H1 (cell line): ENCODE data around the gene GALNT12. TPM values are rescaled to one million over a fixed set of nuclear protein-coding genes. Genes with fewer than 3 reads are reported as not detected.

Experiments
- CTCF ChIA-PET: fragments of 300-600 bp; sonication (Branson Sonifier 250); formaldehyde crosslinking; loops from one replicate; lab custom pipeline; 2021; ENCODE audit not compliant: partially characterized antibody; lab: Charles Lee
- POLR2A ChIA-PET: fragments of 300-600 bp; sonication (Branson Sonifier 250); formaldehyde crosslinking; loops from one replicate; lab custom pipeline; 2021; ENCODE audit warnings: inconsistent platforms; ENCODE audit not compliant: partially characterized antibody; lab: Charles Lee
- DNase-seq, 2 experiments: peaks; one replicate each; pipeline versions ENCODE4 v3.0.0 to v3.0.0-alpha.2; 2010 to 2022; ENCODE audit warnings: low spot score in 2 of 2, low read depth in 1 of 2, mixed read lengths in 1 of 2
- FAIRE-seq: peaks from 2 replicates; lab custom pipeline; 2011; peaks lifted over from hg19 to GRCh38; lab: Jason Lieb, UNC
- H2AFZ ChIP-seq: 2 replicates; pipeline ENCODE4 v1.8.1; 2012; ENCODE audit warnings: low read length, inconsistent platforms
- H2AK5ac ChIP-seq: 2 replicates; pipeline ENCODE4 v1.6.1; 2013; ENCODE audit warnings: low read depth, low read length
- H2BK120ac ChIP-seq: replicated peaks from 2 replicates; pipeline ENCODE3; 2013; ENCODE audit warnings: low read depth, low read length, inconsistent platforms
- H2BK12ac ChIP-seq: 2 replicates; pipeline ENCODE4 v1.6.1; 2013; ENCODE audit warnings: low read depth, low read length
- H2BK15ac ChIP-seq: 2 replicates; pipeline ENCODE4 v1.6.1; 2013; ENCODE audit warnings: low read length
- H2BK20ac ChIP-seq: 2 replicates; pipeline ENCODE4 v1.6.1; 2013; ENCODE audit warnings: low read length
- H2BK5ac ChIP-seq: 2 replicates; pipeline ENCODE4 v1.6.1; 2013; ENCODE audit warnings: low read depth, low read length
- H3K14ac ChIP-seq: 2 replicates; pipeline ENCODE4 v1.6.1; 2013; ENCODE audit warnings: inconsistent platforms; ENCODE audit not compliant: insufficient read length
- H3K18ac ChIP-seq: 2 replicates; pipeline ENCODE4 v1.6.1; 2013; ENCODE audit warnings: low read length; ENCODE audit errors: extremely low read depth
- H3K23ac ChIP-seq: 2 replicates; pipeline ENCODE4 v1.6.1; 2013; ENCODE audit warnings: inconsistent platforms; ENCODE audit not compliant: insufficient read length
- H3K23me2 ChIP-seq: 2 replicates; pipeline ENCODE4 v1.6.1; 2013; ENCODE audit warnings: low read depth, low read length
- H3K27ac ChIP-seq: 2 replicates; pipeline ENCODE4 v1.6.1; 2011; ENCODE audit warnings: low read depth, low read length, inconsistent platforms
- H3K27me3 ChIP-seq, 4 experiments: replicated peaks in 1 of 4; 1 replicate in 1 of 4; 2 replicates in 3 of 4; pipeline versions ENCODE4 v1.6.1 to v1.8.1; 2011 to 2013; ENCODE audit warnings: low read length in 3 of 4, mild to moderate bottlenecking in 3 of 4, inconsistent platforms in 2 of 4, mixed read lengths in 2 of 4, moderate library complexity in 1 of 4; ENCODE audit not compliant: control insufficient read depth in 3 of 4, insufficient read depth in 3 of 4; ENCODE audit errors: extremely low read depth in 1 of 4
- H3K36me3 ChIP-seq, 4 experiments: 2 replicates each; pipeline versions ENCODE4 v1.6.1 to v1.8.1; 2011 to 2013; ENCODE audit warnings: mild to moderate bottlenecking in 4 of 4, low read length in 3 of 4, moderate library complexity in 2 of 4, control low read depth in 1 of 4, inconsistent platforms in 1 of 4; ENCODE audit not compliant: insufficient read depth in 4 of 4, control insufficient read depth in 2 of 4
- H3K4ac ChIP-seq: replicated peaks from 2 replicates; pipeline ENCODE3; 2013; ENCODE audit warnings: low read length, low read depth, mixed read lengths, inconsistent platforms; ENCODE audit not compliant: insufficient read length
- H3K4me1 ChIP-seq, 4 experiments: replicated peaks in 1 of 4; 1 replicate in 1 of 4; 2 replicates in 3 of 4; pipeline versions ENCODE4 v1.6.1 to v1.8.1; 2011 to 2013; ENCODE audit warnings: low read length in 3 of 4, inconsistent platforms in 2 of 4, mixed read lengths in 1 of 4; ENCODE audit not compliant: insufficient read depth in 4 of 4, control insufficient read depth in 3 of 4
- H3K4me2 ChIP-seq, 2 experiments: 2 replicates each; pipeline versions ENCODE4 v1.6.1 to v1.8.1; 2011 to 2013; ENCODE audit warnings: low read depth in 2 of 2, low read length in 2 of 2, control low read depth in 1 of 2, inconsistent platforms in 1 of 2, mild to moderate bottlenecking in 1 of 2; ENCODE audit not compliant: insufficient read depth in 1 of 2
- H3K4me3 ChIP-seq, 4 experiments: fragments of 200-600, 300-600 bp in 1 of 4; sonication (generic), shearing (Covaris generic), sonication (Bioruptor Twin) in 1 of 4; 2 replicates each; pipeline versions ENCODE4 v1.5.1 to v1.8.1; 2011 to 2016; ENCODE audit warnings: low read length in 4 of 4, low read depth in 3 of 4, control low read depth in 2 of 4, inconsistent platforms in 2 of 4, mild to moderate bottlenecking in 2 of 4, mixed read lengths in 1 of 4, moderate library complexity in 1 of 4; ENCODE audit not compliant: insufficient read depth in 2 of 4; ENCODE audit errors: extremely low read depth in 1 of 4
- H3K56ac ChIP-seq: replicated peaks from 2 replicates; pipeline ENCODE3; 2013; ENCODE audit warnings: low read depth, mild to moderate bottlenecking, mixed read lengths, low read length, inconsistent platforms; ENCODE audit not compliant: insufficient read length
- H3K79me1 ChIP-seq: 2 replicates; pipeline ENCODE4 v1.6.1; 2013; ENCODE audit warnings: low read depth, low read length, control low read depth
- H3K79me2 ChIP-seq, 2 experiments: 2 replicates each; pipeline versions ENCODE4 v1.6.1 to v1.8.1; 2012 to 2013; ENCODE audit warnings: low read length in 2 of 2, mild to moderate bottlenecking in 2 of 2, inconsistent platforms in 1 of 2; ENCODE audit not compliant: insufficient read depth in 2 of 2, control insufficient read depth in 1 of 2
- H3K9ac ChIP-seq, 4 experiments: replicated peaks in 1 of 4; 1 replicate in 1 of 4; 2 replicates in 3 of 4; pipeline versions ENCODE4 v1.6.1 to v1.8.1; 2011 to 2013; ENCODE audit warnings: low read depth in 3 of 4, low read length in 3 of 4, control low read depth in 2 of 4, mild to moderate bottlenecking in 2 of 4, moderate library complexity in 2 of 4, inconsistent platforms in 1 of 4; ENCODE audit errors: extremely low read depth in 1 of 4
- H3K9me3 ChIP-seq, 2 experiments: 2 replicates each; pipeline versions ENCODE4 v1.6.1 to v1.8.1; 2012 to 2013; ENCODE audit warnings: mild to moderate bottlenecking in 2 of 2, moderate library complexity in 2 of 2, control low read depth in 1 of 2, inconsistent platforms in 1 of 2, low read depth in 1 of 2, low read length in 1 of 2, mixed read lengths in 1 of 2; ENCODE audit not compliant: insufficient read depth in 2 of 2
- H4K20me1 ChIP-seq, 2 experiments: replicated peaks in 1 of 2; 2 replicates each; pipeline versions ENCODE3 to v1.8.1; 2011 to 2013; ENCODE audit warnings: inconsistent platforms in 2 of 2, low read length in 2 of 2, mild to moderate bottlenecking in 1 of 2; ENCODE audit not compliant: insufficient read depth in 2 of 2, control insufficient read depth in 1 of 2
- H4K5ac ChIP-seq: 2 replicates; pipeline ENCODE4 v1.6.1; 2013; ENCODE audit warnings: low read length, low read depth, mixed read lengths, inconsistent platforms; ENCODE audit not compliant: insufficient read length
- H4K8ac ChIP-seq: 2 replicates; pipeline ENCODE4 v1.8.0; 2013; ENCODE audit warnings: mild to moderate bottlenecking, moderate library complexity, low read length, inconsistent platforms; ENCODE audit not compliant: insufficient read depth; ENCODE audit errors: extremely low read depth
- H4K91ac ChIP-seq: replicated peaks from 2 replicates; pipeline ENCODE3; 2013; ENCODE audit warnings: low read length, mixed read lengths, inconsistent platforms; ENCODE audit not compliant: insufficient read length
- ATF2 ChIP-seq: IDR thresholded peaks from 2 replicates; pipeline ENCODE4 v1.6.1; 2012; ENCODE audit warnings: low read length, inconsistent platforms
- CTBP2 ChIP-seq: IDR thresholded peaks from 2 replicates; pipeline ENCODE4 v1.7.0; 2011; ENCODE audit warnings: borderline replicate concordance, mild to moderate bottlenecking, moderate library complexity, mixed read lengths, low read length; ENCODE audit not compliant: insufficient read depth, insufficient read length
- GTF2F1 ChIP-seq: IDR thresholded peaks from 2 replicates; pipeline ENCODE4 v1.6.1; 2012; ENCODE audit warnings: low read depth, low read length, improper control_type of control experiment, borderline replicate concordance
- JUND ChIP-seq: IDR thresholded peaks from 2 replicates; pipeline ENCODE4 v1.6.1; 2011; ENCODE audit warnings: mild to moderate bottlenecking, improper control_type of control experiment, low read length
- MAFK ChIP-seq: IDR thresholded peaks from 2 replicates; pipeline ENCODE4 v1.6.1; 2012; ENCODE audit warnings: low read depth, mild to moderate bottlenecking, improper control_type of control experiment, low read length
- RAD21 ChIP-seq, 2 experiments: IDR thresholded peaks in 1 of 2; conservative IDR thresholded peaks in 1 of 2; 2 replicates each; pipeline ENCODE4 v1.6.1; 2011; ENCODE audit warnings: low read depth in 2 of 2, low read length in 2 of 2, improper control_type of control experiment in 1 of 2, inconsistent platforms in 1 of 2, mild to moderate bottlenecking in 1 of 2, moderate library complexity in 1 of 2
- SP4 ChIP-seq: IDR thresholded peaks from 2 replicates; pipeline ENCODE4 v1.6.1; 2012; ENCODE audit warnings: low read length, inconsistent platforms
- SUZ12 ChIP-seq: fragments of 200-600 bp; sonication (generic); IDR thresholded peaks from 2 replicates; pipeline ENCODE4 v1.6.1; 2012; ENCODE audit warnings: mild to moderate bottlenecking, inconsistent platforms, low read length, moderate library complexity, mixed read lengths
- TEAD4 ChIP-seq: IDR thresholded peaks from 2 replicates; pipeline ENCODE4 v1.6.1; 2012; ENCODE audit warnings: low read depth, low read length, inconsistent platforms, mixed read lengths
- YY1 ChIP-seq: IDR thresholded peaks from 2 replicates; pipeline ENCODE4 v1.6.1; 2011; ENCODE audit warnings: low read depth, mild to moderate bottlenecking, low read length
- WGBS, 2 experiments: shearing (Covaris generic) in 1 of 2; methylation state at CpG; one replicate each; pipeline versions ENCODE4 v1.1.6 to v1.1.7; 2013 to 2015; ENCODE audit warnings: low lambda C conversion rate in 2 of 2, mixed read lengths in 2 of 2, inconsistent platforms in 1 of 2, low coverage in 1 of 2, missing lambda C conversion rate in 1 of 2; ENCODE audit not compliant: insufficient replicate concordance in 2 of 2, insufficient coverage in 1 of 2, insufficient read length in 1 of 2; ENCODE audit errors: extremely low coverage in 1 of 2, missing lambda C conversion rate in 1 of 2; 5-methylcytosine and 5-hydroxymethylcytosine counted together
- polyA plus RNA-seq, 7 experiments: library from polyadenylated mRNA; depleted of rRNA in 3 of 7; stranded (reverse) in 5 of 7; unstranded in 2 of 7; fragments of >200 nt in 5 of 7; fragments of 200-250 nt in 2 of 7; gene quantifications; 1 replicate in 5 of 7; 2 replicates in 1 of 7; 4 replicates in 1 of 7; pipeline versions ENCODE4 v1.2.1 to v1.2.3, GENCODE V29; 2011 to 2013; ENCODE audit warnings: missing spikeins in 2 of 7, mixed read lengths in 2 of 7
- total RNA-seq: library from RNA; stranded (reverse); fragmentation: NEBNext Ultra II Directional; extraction: Animal tissue kit (Norgen Biotek cat#: 25700); gene quantifications from 2 replicates; pipeline ENCODE4 v1.2.1, GENCODE V29; 2021

The GALNT12 gene
- total and polyA plus RNA-seq, 2 of the 8 experiments (the other 6 are each of a cell fraction or from before 2014, with no cell fraction given) = 16.2 to 19.6 TPM

DNA sequence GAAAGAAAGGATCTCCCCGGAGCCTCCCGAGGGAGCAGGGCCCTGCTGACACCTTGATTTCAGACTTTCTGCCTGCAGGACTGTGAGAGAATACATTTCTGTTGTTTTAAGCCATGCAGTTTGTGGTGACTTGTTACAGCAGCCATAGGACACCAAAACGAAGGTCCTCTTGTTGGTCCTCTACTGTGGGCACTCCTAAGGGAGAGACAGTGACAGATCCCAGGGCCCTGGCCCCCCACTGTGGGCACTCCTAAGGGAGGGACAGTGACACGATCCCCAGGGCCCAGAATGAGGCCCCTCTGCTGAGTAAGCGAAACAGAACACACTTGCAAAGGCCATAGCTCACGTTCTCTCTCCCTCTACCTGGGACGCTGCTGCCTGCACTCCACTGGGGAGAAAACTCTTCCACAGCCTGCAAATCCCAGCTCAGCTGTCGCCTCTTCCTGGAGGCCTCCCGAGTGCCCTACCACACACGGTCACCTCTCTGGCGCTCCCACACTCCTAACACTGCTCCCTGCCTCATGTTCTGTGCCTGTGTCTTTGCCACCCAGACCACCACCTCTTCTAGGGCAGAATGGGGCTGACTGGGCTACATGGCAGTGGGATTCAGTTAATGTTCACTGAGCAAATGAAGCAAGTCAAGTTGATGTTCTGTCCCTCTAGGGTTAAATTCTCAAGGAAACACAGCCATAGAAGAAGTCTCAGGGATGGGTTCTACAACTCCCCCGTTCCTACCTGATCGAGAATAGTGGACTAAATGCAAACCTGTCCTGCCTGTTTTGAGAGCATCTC lies 34.9 kb upstream of the GALNT12 start:
- CTCF ChIA-PET = interaction anchor here (0.8 to 4.1 kb wide), 7 partner anchors 17 to 197 kb away, joined by 3 to 38 read pairs (median 13); partner anchors contain the start of gene GALNT12
- POLR2A ChIA-PET = interaction anchor here (0.6 kb wide), 1 partner anchor 45 kb away, joined by 3 read pairs; no protein-coding TSS in a partner anchor
- no peak for TF ChIP-seq GTF2F1
- TF ChIP-seq YY1 = no peak
- TF ChIP-seq MAFK = no peak
- TF ChIP-seq TEAD4 = no peak
- TF ChIP-seq JUND = no peak
- no peak for TF ChIP-seq RAD21 (IDR thresholded peaks at IDR 0.05 in 1 of 2, conservative IDR thresholded peaks at IDR 0.05 in 1 of 2; ENCODE audit: low read depth in 2 of 2, low read length in 2 of 2)
- TF ChIP-seq SP4 = no peak
- no peak for TF ChIP-seq CTBP2
- TF ChIP-seq ATF2 = no peak
- no peak for TF ChIP-seq SUZ12

More for the DNA sequence above, 34.9 kb upstream of the GALNT12 start:
- H2BK20ac ChIP-seq = no peak overlapping the region
- no peak overlapping the region for H2BK12ac ChIP-seq
- no peak overlapping the region for H3K4me3 ChIP-seq
- no peak overlapping the region for H4K8ac ChIP-seq
- H3K9ac ChIP-seq = no peak overlapping the region
- H2BK5ac ChIP-seq = no peak overlapping the region
- H3K23me2 ChIP-seq = no peaks in the 10 kb centered on the region
- H3K23ac ChIP-seq = no peak overlapping the region
- H4K20me1 ChIP-seq = peaks cover 2 to 8% of the 10 kb centered on the region in 2 experiments
- H3K9me3 ChIP-seq = no peaks in the 10 kb centered on the region
- peaks cover 23 to 57% (median 39%) of the 10 kb centered on the region in 4 experiments; a peak in 7 of 8 replicates for H3K36me3 ChIP-seq
- 94% methylated on average over 13 of the region's 13 CpGs; no CpG with 5 or more reads in 1 of the 2 experiments for WGBS, 2 experiments
- H3K27ac ChIP-seq = no peak overlapping the region
- no peak overlapping the region for H4K5ac ChIP-seq
- no peak overlapping the region for H3K18ac ChIP-seq
- no peak overlapping the region for H3K14ac ChIP-seq
- H2AK5ac ChIP-seq = no peak overlapping the region
- no peaks in the 10 kb centered on the region for H3K79me1 ChIP-seq
- H3K27me3 ChIP-seq = no peaks in the 10 kb centered on the region
- H3K4me1 ChIP-seq = no peaks in the 10 kb centered on the region; a peak in 2 of 7 replicates
- H3K4me2 ChIP-seq = no peak overlapping the region
- H2AFZ ChIP-seq = no peak overlapping the region
- H2BK15ac ChIP-seq = no peak overlapping the region
- H4K91ac ChIP-seq = no peak overlapping the region
- H3K79me2 ChIP-seq = no peaks in the 10 kb centered on the region
- H3K56ac ChIP-seq = no peak overlapping the region
- no peak overlapping the region for H3K4ac ChIP-seq
- no peak overlapping the region for H2BK120ac ChIP-seq
- FAIRE-seq (no peak), DNase-seq (peak in 1 of 2 experiments; percentile 8)
